ENCODE data around the gene ATG5.

GRCh38 chr6:106185615-106186014 is 139.9 kb downstream of the ATG5 start:
- TF ChIP-seq CTCF (IDR thresholded peaks at IDR 0.05) (no peak), POLR2A (IDR thresholded peaks at IDR 0.05) (no peak)

Data from heart left ventricle (tissue), 13 donors.